ENCODE results near the gene SLC49A3. TPM values are rescaled to one million over a fixed set of nuclear protein-coding genes. Genes with fewer than 3 reads are reported as not detected.
"Not testable (repeated sequence)": the region's sequence is repeated elsewhere in the genome, so short reads cannot be mapped to it uniquely, and the experiment has no call there.

The SLC49A3 gene
- total and polyA plus RNA-seq, 2 experiments from 2014 or later, result 5.2 to 12.5 TPM

GRCh38 chr4:700587-701264 lies 11.8 kb upstream of the SLC49A3 start:
- H3K4me1 ChIP-seq (ENCODE audit: insufficient read depth), result no peaks in the 10 kb centered on the region
- H4K20me1 ChIP-seq (ENCODE audit: insufficient read depth), result no peaks in the 10 kb centered on the region
- no peaks in the 10 kb centered on the region for H3K9me3 ChIP-seq (ENCODE audit: low read depth)
- no peak for TF ChIP-seq EZH2phosphoT487 (IDR thresholded peaks at IDR 0.05; ENCODE audit: insufficient read depth, low read depth)
- no peak for TF ChIP-seq EZH2 (IDR thresholded peaks at IDR 0.05; ENCODE audit: insufficient read depth, poor library complexity, severe bottlenecking)
- DNase-seq, result no peak
- no peaks in the 10 kb centered on the region for H3F3A ChIP-seq (ENCODE audit: insufficient read depth)
- no peak overlapping the region for H2AFZ ChIP-seq
- in situ Hi-C loops (cut with MboI), result no loop called here
- H3K4me2 ChIP-seq (ENCODE audit: unreplicated experiment), result no peak overlapping the region
- no peaks in the 10 kb centered on the region for H3K27me3 ChIP-seq (replicated peaks; ENCODE audit: insufficient read depth)
- no peak overlapping the region for H3K27ac ChIP-seq
- H3K79me2 ChIP-seq (ENCODE audit: insufficient read depth), result peaks cover 1% of the 10 kb centered on the region
- no peaks in the 10 kb centered on the region for H3K9me2 ChIP-seq (ENCODE audit: insufficient read depth)
- 68 to 71% methylated on average over 16 of the region's 16 CpGs for WGBS, 2 experiments (ENCODE audit: low coverage in 1 of 2, low lambda C conversion rate in 2 of 2, missing lambda C conversion rate in 2 of 2)
- H3K4me3 ChIP-seq, result no peak overlapping the region
- H3K9ac ChIP-seq, result no peak overlapping the region
- H3K36me3 ChIP-seq (ENCODE audit: low read depth), result no peaks in the 10 kb centered on the region

GRCh38 chr4:699816-700580 lies 11.0 kb upstream of the SLC49A3 start:
- no peaks in the 10 kb centered on the region for H3K9me2 ChIP-seq (ENCODE audit: insufficient read depth)
- in situ Hi-C loops (cut with MboI), result no loop called here
- DNase-seq, result no peak
- H3K4me2 ChIP-seq (ENCODE audit: unreplicated experiment), result no peak overlapping the region
- H3F3A ChIP-seq (ENCODE audit: insufficient read depth), result no peaks in the 10 kb centered on the region
- WGBS, 2 experiments (ENCODE audit: low coverage in 1 of 2, low lambda C conversion rate in 2 of 2, missing lambda C conversion rate in 2 of 2), result 64 to 69% methylated on average over 26 to 27 of the region's 27 CpGs
- H3K27me3 ChIP-seq (replicated peaks; ENCODE audit: insufficient read depth), result no peaks in the 10 kb centered on the region
- H3K9ac ChIP-seq, result no peak overlapping the region
- H3K4me1 ChIP-seq (ENCODE audit: insufficient read depth), result no peaks in the 10 kb centered on the region
- no peaks in the 10 kb centered on the region for H3K9me3 ChIP-seq (ENCODE audit: low read depth)
- no peaks in the 10 kb centered on the region for H4K20me1 ChIP-seq (ENCODE audit: insufficient read depth)
- no peaks in the 10 kb centered on the region for H3K36me3 ChIP-seq (ENCODE audit: low read depth)
- TF ChIP-seq EZH2phosphoT487 (IDR thresholded peaks at IDR 0.05; ENCODE audit: insufficient read depth, low read depth), result no peak
- H3K4me3 ChIP-seq, result no peak overlapping the region
- 0 out of 2 replicates have a peak overlapping the region, but pooled peaks have one; percentile 18 for H3K27ac ChIP-seq
- no peaks in the 10 kb centered on the region for H3K79me2 ChIP-seq (ENCODE audit: insufficient read depth)
- peak overlapping the region; percentile 26; the same call in 1 of the 2 replicates for H2AFZ ChIP-seq

GRCh38 chr4:694341-694940 lies 5.5 kb upstream of the SLC49A3 start:
- H3K4me1 ChIP-seq (ENCODE audit: insufficient read depth); H3K4me3 ChIP-seq; H3K9ac ChIP-seq; H4K20me1 ChIP-seq (ENCODE audit: insufficient read depth); H3K36me3 ChIP-seq (ENCODE audit: low read depth); H3F3A ChIP-seq (ENCODE audit: insufficient read depth); H3K9me2 ChIP-seq (ENCODE audit: insufficient read depth); H3K4me2 ChIP-seq (ENCODE audit: unreplicated experiment); DNase-seq; H3K27ac ChIP-seq; H2AFZ ChIP-seq; H3K27me3 ChIP-seq (replicated peaks; ENCODE audit: insufficient read depth); H3K79me2 ChIP-seq (ENCODE audit: insufficient read depth); in situ Hi-C loops (cut with MboI); H3K9me3 ChIP-seq (ENCODE audit: low read depth): not testable (repeated sequence)
- 67 to 68% methylated on average over 12 of the region's 12 CpGs for WGBS, 2 experiments (ENCODE audit: low coverage in 1 of 2, low lambda C conversion rate in 2 of 2, missing lambda C conversion rate in 2 of 2)

- no peaks in the 10 kb centered on the region for H3K9me3 ChIP-seq (ENCODE audit: low read depth)
- in situ Hi-C loops (cut with MboI), result no loop called here
- no peaks in the 10 kb centered on the region for H3K79me2 ChIP-seq (ENCODE audit: insufficient read depth)
- H4K20me1 ChIP-seq (ENCODE audit: insufficient read depth), result no peaks in the 10 kb centered on the region
- no peak overlapping the region for H3K4me2 ChIP-seq (ENCODE audit: unreplicated experiment)
- no peak overlapping the region for H3K9ac ChIP-seq
- DNase-seq, result no peak
- WGBS, 2 experiments (ENCODE audit: low coverage in 1 of 2, low lambda C conversion rate in 2 of 2, missing lambda C conversion rate in 2 of 2), result 77 to 80% methylated on average over 32 of the region's 32 CpGs
- no peak overlapping the region for H3K27ac ChIP-seq
- no peak overlapping the region for H2AFZ ChIP-seq
- peaks cover 12% of the 10 kb centered on the region for H3K4me1 ChIP-seq (ENCODE audit: insufficient read depth)
- H3K27me3 ChIP-seq (replicated peaks; ENCODE audit: insufficient read depth), result no peaks in the 10 kb centered on the region
- TF ChIP-seq EZH2 (IDR thresholded peaks at IDR 0.05; ENCODE audit: insufficient read depth, poor library complexity, severe bottlenecking) (no peak), EZH2phosphoT487 (IDR thresholded peaks at IDR 0.05; ENCODE audit: insufficient read depth, low read depth) (no peak)
- no peak overlapping the region for H3K4me3 ChIP-seq
- no peaks in the 10 kb centered on the region for H3K36me3 ChIP-seq (ENCODE audit: low read depth)
- no peaks in the 10 kb centered on the region for H3K9me2 ChIP-seq (ENCODE audit: insufficient read depth)
- H3F3A ChIP-seq (ENCODE audit: insufficient read depth), result peaks cover 6% of the 10 kb centered on the region; the same call in 1 of the 2 replicates
These were observed 4.0 kb upstream of the SLC49A3 start for GRCh38 chr4:692771-693554.
